HG02981 (cell line): ENCODE results near the gene SHF.

Experiments used
- ATAC-seq: cut with Tn5 transposase; IDR thresholded peaks from one replicate; pipeline ENCODE4 v1.9.1; 2021; ENCODE audit warnings: mild to moderate bottlenecking, moderate library complexity; ENCODE audit not compliant: unreplicated experiment

SHF gene

DNA sequence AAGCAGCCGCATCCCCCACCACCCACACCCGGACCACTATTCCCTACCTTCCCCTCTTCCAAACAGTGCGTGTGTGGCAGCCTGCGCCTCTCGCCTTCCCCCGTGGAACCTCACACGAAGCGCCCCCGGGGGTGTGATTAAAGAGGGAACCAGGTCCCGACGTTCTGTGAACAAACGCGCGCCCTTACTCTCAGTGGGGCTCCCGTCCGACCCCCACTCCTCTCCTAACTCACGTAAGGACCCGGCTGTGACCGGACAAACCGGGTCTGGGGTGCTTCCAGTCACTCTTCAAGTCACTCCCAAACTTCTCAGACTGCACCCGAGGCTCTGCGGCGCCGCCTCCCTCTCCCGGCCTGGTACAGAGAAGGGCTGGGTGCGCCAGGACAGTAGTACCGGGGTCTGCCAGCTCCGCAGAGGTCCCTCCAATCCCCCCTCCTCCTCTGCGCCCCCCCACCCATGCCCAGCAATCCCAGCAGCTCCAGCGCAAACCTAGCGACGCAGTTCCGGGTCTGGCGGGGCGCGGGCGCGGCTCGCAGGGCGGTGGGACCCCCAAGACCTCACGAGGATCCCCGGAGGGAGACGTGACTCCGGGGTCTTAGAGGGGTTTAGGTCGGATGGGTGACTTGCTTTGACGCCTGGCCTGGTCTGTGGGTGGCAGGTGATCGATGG lies 58.7 kb downstream of the SHF start:
- ATAC-seq: no peak

DNA sequence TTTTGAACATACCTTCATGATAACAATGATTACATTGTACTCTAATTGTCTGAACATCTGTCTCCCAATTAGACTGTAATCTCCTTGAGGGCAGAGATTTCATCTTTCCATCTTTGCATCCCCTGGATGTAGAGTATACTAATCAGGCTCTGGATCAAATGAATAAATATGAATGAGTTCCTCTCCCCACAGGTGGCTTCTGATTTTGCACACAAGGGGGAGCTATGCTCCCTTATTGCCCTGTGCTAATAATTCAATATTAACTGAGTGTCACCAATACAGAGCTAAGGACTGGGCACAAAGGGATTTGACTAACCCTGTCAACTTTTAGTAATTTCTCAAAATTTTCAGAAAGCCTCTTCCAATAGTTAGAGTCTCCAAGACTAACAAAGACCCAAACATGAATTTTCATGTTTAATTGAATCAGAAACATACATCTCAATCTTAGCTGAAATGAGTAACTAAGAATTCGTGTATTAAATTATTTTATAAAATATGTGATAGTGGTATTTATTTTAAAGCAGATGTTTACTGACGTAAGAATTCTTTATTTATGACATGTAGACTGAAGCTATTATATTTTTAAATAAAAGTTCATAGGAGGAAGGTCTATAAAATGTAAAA lies 61.1 kb downstream of the SHF start:
- ATAC-seq: no peak

DNA sequence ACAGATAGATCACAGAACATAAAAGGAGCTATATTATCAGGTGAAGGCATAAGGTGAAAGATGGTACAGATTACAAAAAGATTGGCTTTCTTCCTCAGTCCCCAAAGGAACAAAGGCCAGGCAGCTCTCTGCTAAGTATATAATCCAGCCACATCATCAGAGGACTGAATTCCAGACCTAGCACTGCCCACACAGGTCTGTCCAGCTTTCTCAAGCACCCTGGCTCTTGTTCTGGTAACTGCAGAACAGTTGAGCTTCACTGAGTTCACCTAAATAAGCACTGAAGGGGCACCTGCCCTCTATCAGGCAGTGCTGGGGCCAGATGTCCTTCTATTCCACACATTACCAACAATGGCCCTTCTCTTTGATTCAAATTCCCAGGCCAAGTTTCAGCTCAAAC lies 64.4 kb downstream of the SHF start:
- no peak for ATAC-seq

DNA sequence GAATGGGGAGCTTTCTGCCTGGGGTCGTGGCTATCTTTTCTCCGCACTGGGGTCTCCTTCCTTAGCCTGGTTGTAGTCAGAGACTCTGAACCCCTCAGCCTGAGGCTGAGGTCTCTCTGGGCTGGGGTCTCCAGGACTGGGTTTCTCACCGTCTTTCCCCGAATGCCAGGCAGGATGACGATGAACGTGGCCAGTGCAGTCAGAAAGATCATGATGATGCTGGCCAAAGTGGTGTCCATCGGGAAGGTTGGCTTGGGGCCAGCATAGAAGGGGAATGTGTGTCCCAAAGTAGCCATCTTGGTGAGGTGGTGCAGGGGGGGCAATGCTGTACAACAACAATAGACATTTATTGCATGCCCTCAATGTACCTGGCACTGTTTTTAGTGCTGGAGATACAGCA lies 65.0 kb downstream of the SHF start:
- ATAC-seq: no peak

DNA sequence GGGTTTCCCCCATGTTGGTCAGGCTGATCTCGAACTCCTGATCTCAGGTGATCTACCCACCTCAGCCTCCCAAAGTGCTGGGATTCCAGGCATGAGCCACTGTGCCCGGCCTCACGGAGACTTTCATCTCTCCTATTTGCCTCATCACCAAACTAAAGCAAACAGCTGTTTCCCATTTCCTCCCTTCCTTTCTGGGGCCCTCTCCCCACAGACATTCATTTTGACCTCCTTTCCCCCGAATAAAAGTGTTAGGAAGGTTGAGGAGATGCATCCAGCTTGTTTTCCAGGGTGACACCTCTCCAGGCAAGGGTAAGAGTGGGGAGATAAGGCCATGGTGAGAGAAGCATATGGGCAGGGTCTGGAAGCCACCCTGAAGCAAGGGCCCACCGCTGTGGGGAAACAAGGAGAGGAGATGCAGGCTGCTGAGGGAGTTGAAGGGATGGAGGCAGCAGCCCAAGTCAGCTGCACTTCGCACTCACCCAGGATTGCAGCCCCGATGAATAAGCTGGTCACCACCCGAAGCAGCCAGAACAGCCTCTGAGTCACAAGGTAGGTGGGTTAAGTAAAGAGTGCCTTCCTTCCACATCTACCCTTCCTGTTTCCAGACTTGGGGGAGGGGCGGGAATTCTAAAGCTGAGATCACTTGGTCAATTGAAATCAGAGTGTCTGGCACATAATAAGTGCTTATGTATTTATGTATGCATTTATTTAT lies 65.9 kb downstream of the SHF start:
- ATAC-seq: no peak

GRCh38 chr15:45121020-45121419 lies 66.7 kb downstream of the SHF start:
- ATAC-seq: no peak

DNA sequence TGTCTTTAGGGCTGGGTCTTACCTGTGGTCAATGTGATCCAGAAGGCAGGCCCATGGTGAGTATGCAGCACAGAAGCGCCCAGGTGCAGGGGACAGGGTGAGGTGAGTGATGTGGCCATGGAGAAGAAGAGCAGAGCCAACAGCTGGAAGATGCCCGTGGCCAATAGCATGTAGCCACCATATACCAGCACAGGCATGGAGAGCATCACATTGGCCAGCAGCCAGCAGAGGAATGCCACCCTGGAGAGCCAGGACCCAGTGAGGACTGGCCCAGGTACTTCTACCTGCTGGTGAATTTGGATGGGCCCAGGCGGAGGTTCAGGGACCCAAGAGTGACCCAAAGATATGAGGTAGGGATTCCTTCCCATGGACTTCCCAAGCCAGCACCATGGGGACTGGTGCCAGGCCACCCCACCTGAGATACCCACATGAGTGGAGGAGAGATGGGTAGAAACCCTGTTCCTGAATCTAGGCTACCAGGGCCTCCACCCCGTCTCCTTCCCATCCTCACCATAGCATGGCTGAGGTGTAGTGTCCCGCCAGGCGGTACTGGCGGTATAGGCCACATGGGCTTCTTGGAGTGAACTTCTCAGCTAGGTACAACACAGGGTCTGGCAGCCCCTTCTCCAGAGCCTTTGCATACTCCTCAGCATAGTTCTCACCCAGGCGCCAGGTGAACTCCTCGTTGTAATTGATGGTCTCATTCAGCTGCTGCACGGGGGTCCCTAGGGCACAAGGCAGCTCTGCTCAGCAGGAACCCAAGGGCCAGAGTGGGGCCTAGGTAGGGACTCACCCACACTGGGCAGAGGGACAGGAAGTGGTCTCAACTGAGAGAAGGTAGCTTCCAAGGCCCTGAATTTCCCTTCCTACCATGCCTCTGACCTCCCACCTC lies 67.4 kb downstream of the SHF start:
- ATAC-seq: no peak

DNA sequence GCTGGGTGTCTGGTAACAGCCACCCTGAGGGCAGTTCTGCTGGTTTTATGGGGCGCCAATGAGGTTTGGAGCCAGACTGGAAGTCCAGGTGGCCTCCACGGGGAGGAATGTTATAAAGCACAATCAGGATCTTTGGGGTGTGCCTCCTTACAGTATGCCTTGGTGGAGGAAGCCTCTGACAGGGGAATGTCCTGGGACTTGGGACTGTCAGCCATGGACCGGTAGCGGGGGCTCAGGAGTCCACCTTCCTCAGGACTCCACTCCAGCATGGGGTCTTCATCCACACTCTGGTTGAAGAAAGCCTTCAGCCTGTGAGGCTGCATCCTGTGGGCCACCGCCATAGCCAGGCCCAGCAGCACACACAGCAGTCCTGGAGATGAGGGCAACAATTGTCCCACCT lies 68.8 kb downstream of the SHF start:
- ATAC-seq: no peak

GRCh38 chr15:45118131-45118588 lies 69.6 kb downstream of the SHF start:
- ATAC-seq: peak; percentile 90

DNA sequence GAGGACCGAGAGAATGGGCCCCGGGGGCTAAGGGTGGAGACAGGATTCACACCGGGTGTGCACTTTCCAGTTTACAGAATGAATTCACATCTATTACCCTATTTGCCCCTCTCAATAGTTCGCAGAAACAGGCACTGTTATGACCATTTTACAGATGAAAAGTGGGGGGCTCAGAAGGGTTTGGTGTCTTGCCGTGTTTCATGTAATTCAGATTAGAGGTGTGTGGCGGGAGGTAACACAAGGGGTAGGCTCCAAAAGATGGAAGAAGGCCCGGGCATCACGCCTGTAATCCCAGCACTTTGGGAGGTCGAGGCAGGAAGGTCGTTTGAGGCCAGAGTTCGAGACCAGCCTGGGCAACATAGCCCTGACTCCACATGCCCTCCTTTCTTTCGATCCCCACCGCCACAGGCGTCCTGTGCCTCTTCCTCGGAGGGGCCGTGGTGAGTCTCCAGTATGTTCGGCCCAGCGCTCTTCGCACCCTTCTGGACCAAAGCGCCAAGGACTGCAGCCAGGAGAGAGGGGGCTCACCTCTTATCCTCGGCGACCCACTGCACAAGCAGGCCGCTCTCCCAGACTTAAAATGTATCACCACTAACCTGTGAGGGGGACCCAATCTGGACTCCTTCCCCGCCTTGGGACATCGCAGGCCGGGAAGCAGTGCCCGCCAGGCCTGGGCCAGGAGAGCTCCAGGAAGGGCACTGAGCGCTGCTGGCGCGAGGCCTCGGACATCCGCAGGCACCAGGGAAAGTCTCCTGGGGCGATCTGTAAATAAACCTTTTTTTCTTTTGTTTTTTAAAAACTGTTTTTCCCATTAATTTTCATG lies 70.2 kb downstream of the SHF start:
- no peak for ATAC-seq
